Astrocyte (in vitro differentiated cells and primary cell): ENCODE data around the gene TMEM204. TPM values are rescaled to one million over a fixed set of nuclear protein-coding genes. Genes with fewer than 3 reads are reported as not detected.

Experiments
- DNase-seq: peaks from one replicate; pipeline ENCODE4 v3.0.0-alpha.2; 2010; ENCODE audit warnings: low read depth
- FAIRE-seq: peaks from 2 replicates; lab custom pipeline; 2011; peaks lifted over from hg19 to GRCh38; lab: Jason Lieb, UNC
- H2AFZ ChIP-seq: 2 replicates; pipeline ENCODE4 v1.6.0; 2012; ENCODE audit warnings: low read depth, low read length, inconsistent platforms
- H3K27ac ChIP-seq: 2 replicates; pipeline ENCODE4 v1.5.1; 2011; ENCODE audit warnings: low read depth, low read length, inconsistent platforms
- H3K27me3 ChIP-seq: 2 replicates; pipeline ENCODE4 v1.6.0; 2011; ENCODE audit warnings: low read length, inconsistent platforms; ENCODE audit not compliant: insufficient read depth
- H3K36me3 ChIP-seq: 2 replicates; pipeline ENCODE4 v1.5.1; 2011; ENCODE audit warnings: low read length, inconsistent platforms; ENCODE audit not compliant: insufficient read depth
- H3K4me1 ChIP-seq: 2 replicates; pipeline ENCODE4 v1.5.1; 2011; ENCODE audit warnings: low read length, inconsistent platforms; ENCODE audit not compliant: insufficient read depth
- H3K4me2 ChIP-seq: 2 replicates; pipeline ENCODE4 v1.6.0; 2012; ENCODE audit warnings: low read length, inconsistent platforms
- H3K4me3 ChIP-seq: 2 replicates; pipeline ENCODE4 v1.5.1; 2011; ENCODE audit warnings: low read depth, mild to moderate bottlenecking, low read length, inconsistent platforms; ENCODE audit not compliant: insufficient read depth
- H3K79me2 ChIP-seq: 2 replicates; pipeline ENCODE4 v1.6.0; 2012; ENCODE audit warnings: mild to moderate bottlenecking, low read length, inconsistent platforms; ENCODE audit not compliant: insufficient read depth
- H3K9ac ChIP-seq: 2 replicates; pipeline ENCODE4 v1.6.0; 2012; ENCODE audit warnings: mild to moderate bottlenecking, low read length, inconsistent platforms
- H3K9me3 ChIP-seq: 2 replicates; pipeline ENCODE4 v1.5.1; 2012; ENCODE audit warnings: low read depth, mild to moderate bottlenecking, low read length, inconsistent platforms; ENCODE audit not compliant: insufficient read depth
- H4K20me1 ChIP-seq: 2 replicates; pipeline ENCODE4 v1.6.0; 2012; ENCODE audit warnings: low read length, inconsistent platforms; ENCODE audit not compliant: insufficient read depth
- H3K27ac Mint-ChIP-seq: one replicate; pipeline ENCODE4 v1.8.0; 2021; ENCODE audit warnings: mild to moderate bottlenecking, mixed read lengths; ENCODE audit not compliant: unreplicated experiment
- H3K27me3 Mint-ChIP-seq: one replicate; pipeline ENCODE4 v1.8.0; 2021; ENCODE audit warnings: low read depth, mixed read lengths; ENCODE audit not compliant: unreplicated experiment
- H3K36me3 Mint-ChIP-seq: one replicate; pipeline ENCODE4 v1.8.0; 2021; ENCODE audit warnings: low read depth, mixed read lengths; ENCODE audit not compliant: unreplicated experiment
- H3K4me1 Mint-ChIP-seq: one replicate; pipeline ENCODE4 v1.8.0; 2021; ENCODE audit warnings: low read depth, mixed read lengths; ENCODE audit not compliant: unreplicated experiment
- H3K4me3 Mint-ChIP-seq: one replicate; pipeline ENCODE4 v1.8.0; 2021; ENCODE audit warnings: mild to moderate bottlenecking, moderate library complexity, mixed read lengths; ENCODE audit not compliant: unreplicated experiment
- H3K9me3 Mint-ChIP-seq: one replicate; pipeline ENCODE4 v1.8.0; 2021; ENCODE audit warnings: mild to moderate bottlenecking, mixed read lengths; ENCODE audit not compliant: unreplicated experiment
- EZH2 ChIP-seq: IDR thresholded peaks from 2 replicates; pipeline ENCODE4 v1.6.1; 2012; ENCODE audit warnings: mild to moderate bottlenecking, low read length, inconsistent platforms; ENCODE audit not compliant: insufficient read depth
- total RNA-seq: library from RNA; stranded (reverse); gene quantifications from 2 replicates; pipeline ENCODE4 v1.2.1, GENCODE V29; 2021
- TF ChIP-seq, protein P1 (sequence below): IDR thresholded peaks from 2 replicates; pipeline ENCODE4 v1.5.1; 2011; ENCODE audit warnings: low read depth, mild to moderate bottlenecking, inconsistent platforms, low read length, moderate library complexity; ENCODE audit not compliant: insufficient read depth

TMEM204 gene
- total RNA-seq, 1 donor from 2014 or later: not detected

DNA sequence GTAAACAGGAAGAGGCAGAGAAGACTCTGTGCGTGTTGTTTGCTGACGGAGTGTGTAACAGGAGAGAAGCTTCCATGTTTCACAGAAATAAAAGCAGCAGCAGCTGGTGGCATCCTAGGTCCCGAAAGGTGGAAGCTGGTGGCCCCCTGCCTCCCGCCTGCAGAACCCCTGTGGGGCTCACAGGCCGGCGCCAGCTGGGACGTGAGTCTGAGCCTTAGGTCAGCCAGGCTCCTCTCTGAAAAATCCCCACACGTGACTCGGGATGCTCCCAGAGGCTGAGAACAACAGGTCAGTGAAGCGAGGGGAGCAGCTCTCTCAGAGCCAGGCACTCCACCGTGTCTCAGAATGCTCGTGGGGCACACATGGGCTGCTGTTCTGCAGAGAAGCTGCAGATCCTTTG, 27.4 kb downstream of the TMEM204 start:
- Histone ChIP-seq H3K9me3 (no peaks in the 10 kb centered on the region), H3K27me3 (no peaks in the 10 kb centered on the region), H3K79me2 (no peaks in the 10 kb centered on the region), H3K4me3 (no peak overlapping the region), H3K4me2 (no peak overlapping the region), H3K9ac (no peak overlapping the region), H2AFZ (no peak overlapping the region), H3K27ac (no peak overlapping the region), H3K36me3 (peaks cover 4% of the 10 kb centered on the region), H4K20me1 (no peaks in the 10 kb centered on the region), H3K4me1 (no peaks in the 10 kb centered on the region)
- Mint-ChIP-seq H3K36me3 (peaks cover 12% of the 10 kb centered on the region), H3K27me3 (no peaks in the 10 kb centered on the region), H3K4me3 (no peak overlapping the region), H3K27ac (no peak overlapping the region), H3K4me1 (peaks cover 14% of the 10 kb centered on the region), H3K9me3 (no peaks in the 10 kb centered on the region)
- FAIRE-seq (no peak), DNase-seq (no peak)
- TF ChIP-seq, protein P1, sequence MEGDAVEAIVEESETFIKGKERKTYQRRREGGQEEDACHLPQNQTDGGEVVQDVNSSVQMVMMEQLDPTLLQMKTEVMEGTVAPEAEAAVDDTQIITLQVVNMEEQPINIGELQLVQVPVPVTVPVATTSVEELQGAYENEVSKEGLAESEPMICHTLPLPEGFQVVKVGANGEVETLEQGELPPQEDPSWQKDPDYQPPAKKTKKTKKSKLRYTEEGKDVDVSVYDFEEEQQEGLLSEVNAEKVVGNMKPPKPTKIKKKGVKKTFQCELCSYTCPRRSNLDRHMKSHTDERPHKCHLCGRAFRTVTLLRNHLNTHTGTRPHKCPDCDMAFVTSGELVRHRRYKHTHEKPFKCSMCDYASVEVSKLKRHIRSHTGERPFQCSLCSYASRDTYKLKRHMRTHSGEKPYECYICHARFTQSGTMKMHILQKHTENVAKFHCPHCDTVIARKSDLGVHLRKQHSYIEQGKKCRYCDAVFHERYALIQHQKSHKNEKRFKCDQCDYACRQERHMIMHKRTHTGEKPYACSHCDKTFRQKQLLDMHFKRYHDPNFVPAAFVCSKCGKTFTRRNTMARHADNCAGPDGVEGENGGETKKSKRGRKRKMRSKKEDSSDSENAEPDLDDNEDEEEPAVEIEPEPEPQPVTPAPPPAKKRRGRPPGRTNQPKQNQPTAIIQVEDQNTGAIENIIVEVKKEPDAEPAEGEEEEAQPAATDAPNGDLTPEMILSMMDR: no peak
- no peak for TF ChIP-seq EZH2

DNA sequence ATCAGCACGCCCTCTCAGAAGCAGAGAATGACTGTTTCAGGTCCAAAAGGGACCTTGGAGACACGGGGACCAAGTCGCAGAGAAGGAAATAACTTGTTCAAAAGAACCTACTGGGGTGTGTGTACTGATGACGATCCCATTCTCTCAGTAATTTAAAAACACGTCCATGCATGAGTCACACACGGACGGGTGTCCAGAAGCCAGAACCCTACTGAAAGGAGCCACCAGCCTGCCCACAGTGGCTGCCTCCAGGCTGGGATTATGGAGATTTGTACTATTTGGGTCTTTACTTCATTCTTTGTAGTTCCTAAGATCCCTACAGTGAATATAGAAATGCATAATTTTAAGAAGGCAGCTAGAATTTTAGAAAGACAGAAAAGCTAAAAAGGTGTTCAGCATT, 27.8 kb downstream of the TMEM204 start:
- Histone ChIP-seq H3K27ac (no peak overlapping the region), H3K9me3 (no peaks in the 10 kb centered on the region), H3K4me1 (no peaks in the 10 kb centered on the region), H3K9ac (no peak overlapping the region), H4K20me1 (no peaks in the 10 kb centered on the region), H3K79me2 (no peaks in the 10 kb centered on the region), H3K4me3 (no peak overlapping the region), H3K36me3 (peaks cover 4% of the 10 kb centered on the region), H2AFZ (no peak overlapping the region), H3K27me3 (no peaks in the 10 kb centered on the region), H3K4me2 (no peak overlapping the region)
- no peak for FAIRE-seq
- Mint-ChIP-seq H3K4me1 (peaks cover 17% of the 10 kb centered on the region), H3K9me3 (no peaks in the 10 kb centered on the region), H3K4me3 (no peak overlapping the region), H3K27ac (no peak overlapping the region), H3K36me3 (peaks cover 12% of the 10 kb centered on the region), H3K27me3 (no peaks in the 10 kb centered on the region)
- no peak for DNase-seq
- no peak for TF ChIP-seq EZH2
- TF ChIP-seq, protein P1: no peak

DNA sequence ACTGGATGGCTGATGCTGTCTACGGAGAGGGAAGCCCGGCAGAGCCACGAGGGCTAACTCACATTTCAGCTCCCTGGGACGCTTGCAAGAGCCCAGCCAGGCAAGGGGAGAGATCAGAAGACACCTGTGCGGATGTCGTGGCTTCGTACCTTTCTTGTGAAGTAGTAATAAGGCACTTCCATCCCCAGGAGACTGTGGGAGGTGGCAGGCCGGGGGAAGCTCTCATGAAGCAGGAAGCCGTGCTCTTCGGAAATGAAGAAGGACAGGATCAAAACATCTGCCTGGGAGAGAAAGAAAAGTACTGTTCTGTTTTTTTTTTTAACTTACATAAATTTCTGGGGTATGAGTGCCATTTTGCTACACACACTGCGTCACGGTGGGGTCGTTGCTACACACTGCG, 28.4 kb downstream of the TMEM204 start:
- peaks cover 17% of the 10 kb centered on the region for H3K4me1 Mint-ChIP-seq
- peak overlapping the region; percentile 67 for H3K27ac Mint-ChIP-seq
- H3K9ac ChIP-seq: no peak overlapping the region
- no peaks in the 10 kb centered on the region for H3K79me2 ChIP-seq
- peaks cover 10% of the 10 kb centered on the region for H3K36me3 Mint-ChIP-seq
- H2AFZ ChIP-seq: no peak overlapping the region
- no peaks in the 10 kb centered on the region for H3K27me3 Mint-ChIP-seq
- no peak overlapping the region for H3K4me3 ChIP-seq
- DNase-seq (no peak), FAIRE-seq (no peak)
- no peaks in the 10 kb centered on the region for H4K20me1 ChIP-seq
- H3K4me1 ChIP-seq: no peaks in the 10 kb centered on the region
- H3K36me3 ChIP-seq: peaks cover 4% of the 10 kb centered on the region
- H3K9me3 Mint-ChIP-seq: no peaks in the 10 kb centered on the region
- H3K9me3 ChIP-seq: no peaks in the 10 kb centered on the region
- H3K4me3 Mint-ChIP-seq: no peak overlapping the region
- TF ChIP-seq, protein P1: no peak
- TF ChIP-seq EZH2: no peak
- H3K27me3 ChIP-seq: no peaks in the 10 kb centered on the region
- H3K27ac ChIP-seq: no peak overlapping the region
- no peak overlapping the region for H3K4me2 ChIP-seq
